H4 (cell line): Measurements from ENCODE around the gene MRPS34. TPM values are rescaled to one million over a fixed set of nuclear protein-coding genes. Genes with fewer than 3 reads are reported as not detected.

Experiments
- DNase-seq: peaks from one replicate; pipeline ENCODE4 v3.0.0-alpha.2; 2015; ENCODE audit warnings: low spot score
- total RNA-seq: library from RNA; depleted of rRNA; stranded (reverse); fragments of >200 nt; shearing (Covaris generic); gene quantifications from 2 replicates; pipeline ENCODE4 v1.2.3, GENCODE V29; 2014

Gene MRPS34
- total RNA-seq, 1 experiment from 2014 or later: 114 TPM

DNA sequence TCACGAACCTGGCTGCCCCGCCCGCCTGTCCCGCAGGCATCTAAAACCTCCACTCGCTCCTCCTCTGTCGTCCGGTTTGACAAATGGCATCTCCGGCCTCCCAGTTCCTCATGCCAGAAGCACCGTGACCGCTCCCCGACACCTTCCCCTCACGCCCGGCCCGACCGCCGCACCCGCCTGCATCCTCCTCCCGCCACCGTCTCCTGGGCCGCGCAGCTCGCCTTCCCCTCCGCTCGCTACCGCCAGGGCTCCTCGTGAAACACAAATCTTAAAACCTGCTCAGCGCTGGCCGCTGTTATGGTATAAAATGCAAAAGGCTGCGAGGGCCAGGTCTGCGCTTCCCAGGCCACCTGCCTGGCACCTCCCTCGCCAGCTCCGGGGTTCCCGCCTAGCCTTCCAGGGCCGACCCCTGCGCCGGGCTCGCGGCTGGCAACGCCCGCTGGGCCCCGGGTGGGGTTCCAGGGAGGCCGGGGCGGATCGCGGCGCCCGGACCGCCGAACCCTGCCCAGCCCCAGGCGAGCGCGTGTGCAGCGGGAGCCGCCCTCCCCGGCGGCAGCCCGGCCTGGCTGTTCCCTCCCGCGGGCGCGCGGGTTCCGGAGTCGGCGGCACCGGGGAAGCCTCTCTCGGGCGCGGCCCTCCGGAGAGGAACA, 8.9 kb upstream of the MRPS34 start:
- DNase-seq: no peak

DNA sequence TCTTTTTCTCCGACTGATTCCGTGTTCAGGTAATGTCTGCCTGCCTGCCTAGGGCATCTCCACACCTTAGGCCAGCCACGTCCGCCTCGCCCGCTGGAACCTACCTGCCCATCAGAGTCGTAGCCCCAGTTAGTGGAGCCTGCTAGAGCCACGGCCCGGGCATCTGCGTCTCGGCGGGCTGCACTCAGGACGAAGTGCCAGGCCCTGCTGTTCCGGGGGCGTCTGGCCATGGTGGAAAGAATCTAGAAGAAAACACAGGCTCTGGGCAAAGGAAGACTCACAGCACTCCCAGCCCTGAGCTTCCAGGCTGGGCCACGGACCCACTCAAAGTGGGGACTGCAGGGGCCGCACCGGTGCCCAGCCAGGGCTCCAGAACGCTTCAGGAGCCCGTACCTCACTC, 8.3 kb upstream of the MRPS34 start:
- DNase-seq: no peak

DNA sequence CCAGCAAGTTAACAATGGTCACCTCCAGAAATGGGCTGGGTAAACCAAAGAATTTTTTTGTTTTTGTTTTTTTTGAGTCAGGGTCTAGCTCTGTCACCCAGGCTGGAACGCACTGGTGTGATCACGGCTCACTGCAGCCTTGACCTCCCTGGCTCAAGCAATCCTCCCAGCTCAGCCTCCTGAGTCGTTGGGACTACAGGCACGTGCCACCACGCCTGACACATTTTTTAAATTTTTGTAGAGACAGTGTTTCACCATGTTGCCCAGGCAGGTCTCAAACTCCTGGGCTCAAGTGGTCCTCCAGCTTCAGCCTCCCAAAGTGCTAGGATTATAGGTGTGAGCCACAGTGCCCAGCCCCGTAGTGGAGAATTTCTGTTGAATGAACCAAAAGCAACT, 7.7 kb upstream of the MRPS34 start:
- DNase-seq: no peak

DNA sequence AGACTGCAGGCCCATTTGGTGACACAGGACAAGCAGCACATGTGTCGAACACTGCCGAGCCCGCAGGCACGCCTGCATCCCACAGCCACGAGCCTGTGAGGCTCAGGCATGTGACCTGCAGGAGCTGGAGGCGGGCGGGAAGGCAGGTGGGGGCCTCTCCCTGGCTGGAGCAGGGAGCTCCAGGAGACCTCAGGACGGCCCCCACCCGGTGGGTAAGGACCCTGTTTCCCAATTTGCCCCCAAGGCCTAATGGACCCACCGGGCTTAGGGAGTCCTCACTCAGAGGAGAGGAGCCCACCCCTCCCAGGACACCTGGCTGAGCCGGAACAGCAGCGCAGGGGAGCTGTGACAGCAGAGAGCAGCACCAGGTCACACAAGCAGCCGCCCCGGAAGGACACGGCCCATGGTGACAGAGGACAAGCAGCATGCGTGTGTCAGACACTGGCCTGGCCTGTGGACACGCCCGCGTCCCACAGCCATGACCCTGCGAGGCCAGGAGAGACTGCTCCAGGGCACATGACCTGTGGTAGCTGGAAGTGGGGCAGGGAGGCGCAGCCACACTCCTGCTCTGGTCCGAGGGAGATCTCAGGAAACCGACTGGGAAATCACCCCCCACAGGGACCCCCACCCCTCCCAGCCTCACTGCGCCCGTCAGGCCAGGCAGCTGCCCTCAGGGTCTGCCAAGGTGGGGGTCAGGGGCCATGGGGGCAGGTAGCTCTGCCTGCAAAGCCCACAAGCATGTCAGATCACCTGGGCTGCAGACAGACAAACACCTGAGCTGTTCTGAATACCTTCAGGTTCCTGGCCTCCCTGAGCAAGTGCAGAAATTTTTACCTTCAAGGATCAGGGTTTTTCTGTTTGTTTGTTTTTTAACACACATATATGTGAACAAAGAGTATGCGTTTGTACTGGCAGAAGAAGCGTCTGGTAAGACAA, 7.1 kb upstream of the MRPS34 start:
- DNase-seq: no peak

DNA sequence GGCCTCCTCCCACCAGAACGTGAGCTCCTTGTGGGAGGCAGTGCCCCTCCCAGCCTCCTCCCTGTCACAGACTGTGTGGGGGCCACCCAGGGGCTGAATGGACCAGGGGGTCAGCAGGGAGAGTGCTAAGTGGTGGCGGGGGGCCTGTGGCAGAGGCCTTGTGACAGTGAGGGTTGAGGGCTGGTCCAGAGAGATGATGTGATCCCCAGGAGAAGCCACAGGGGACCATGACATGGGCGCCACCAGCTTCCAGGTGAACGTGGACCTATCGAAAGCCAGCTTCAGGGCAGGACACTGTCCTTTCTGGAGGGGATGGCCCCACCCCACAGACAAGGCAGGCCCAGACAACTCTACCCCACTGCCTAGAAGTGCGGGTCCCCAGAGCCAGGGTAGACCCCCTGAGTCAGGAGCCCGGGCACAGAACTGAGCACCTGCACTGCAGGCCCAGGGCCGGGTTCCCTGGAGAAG, 6.3 kb upstream of the MRPS34 start:
- DNase-seq: no peak

DNA sequence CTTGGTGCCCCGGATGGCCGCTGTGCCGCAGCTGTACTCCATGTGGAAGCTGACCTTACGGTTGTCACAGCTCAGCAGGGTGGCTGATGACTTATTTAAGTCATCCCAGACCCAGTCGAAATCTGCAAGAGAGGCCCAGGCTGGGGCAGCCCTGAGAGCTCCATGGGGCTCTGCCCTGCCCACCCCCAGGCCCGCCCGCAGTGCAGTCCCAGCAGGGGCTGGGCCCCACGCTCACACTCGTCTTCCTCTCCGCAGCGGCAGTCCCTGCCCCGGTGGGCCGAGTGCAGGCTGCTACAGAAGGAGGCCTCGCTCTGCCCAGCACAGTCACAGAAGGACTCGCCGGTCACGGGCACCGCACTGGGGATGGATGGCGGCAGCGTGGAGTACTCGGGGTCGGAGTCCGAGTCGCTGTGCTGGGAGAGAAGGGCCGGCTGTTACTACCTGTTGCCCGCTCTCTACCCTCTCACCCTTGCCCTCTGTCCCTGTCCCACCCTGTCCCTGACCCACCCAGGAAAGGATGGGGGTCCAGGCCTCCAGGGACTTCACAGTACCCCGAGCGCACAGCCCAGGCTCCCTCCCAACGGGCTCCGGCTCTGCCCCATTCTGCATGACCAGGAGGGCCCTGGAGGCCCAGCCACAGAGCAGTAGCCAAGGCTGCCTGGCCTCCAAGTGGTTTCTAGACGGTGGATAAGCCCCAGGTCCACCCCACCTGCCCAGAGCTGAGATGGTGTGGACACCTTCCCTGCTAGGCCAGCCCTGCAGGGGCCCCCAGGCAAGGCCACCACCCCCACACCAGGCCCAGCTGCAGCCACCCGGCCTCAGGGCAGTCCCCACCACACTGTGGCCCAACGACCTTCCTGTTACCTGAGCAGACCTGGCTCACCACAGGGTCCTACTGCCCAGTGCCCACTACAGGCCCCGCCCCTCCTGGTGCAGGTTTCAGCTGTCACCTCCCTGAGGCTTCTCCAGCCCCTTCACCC, 5.6 kb upstream of the MRPS34 start:
- DNase-seq: no peak

DNA sequence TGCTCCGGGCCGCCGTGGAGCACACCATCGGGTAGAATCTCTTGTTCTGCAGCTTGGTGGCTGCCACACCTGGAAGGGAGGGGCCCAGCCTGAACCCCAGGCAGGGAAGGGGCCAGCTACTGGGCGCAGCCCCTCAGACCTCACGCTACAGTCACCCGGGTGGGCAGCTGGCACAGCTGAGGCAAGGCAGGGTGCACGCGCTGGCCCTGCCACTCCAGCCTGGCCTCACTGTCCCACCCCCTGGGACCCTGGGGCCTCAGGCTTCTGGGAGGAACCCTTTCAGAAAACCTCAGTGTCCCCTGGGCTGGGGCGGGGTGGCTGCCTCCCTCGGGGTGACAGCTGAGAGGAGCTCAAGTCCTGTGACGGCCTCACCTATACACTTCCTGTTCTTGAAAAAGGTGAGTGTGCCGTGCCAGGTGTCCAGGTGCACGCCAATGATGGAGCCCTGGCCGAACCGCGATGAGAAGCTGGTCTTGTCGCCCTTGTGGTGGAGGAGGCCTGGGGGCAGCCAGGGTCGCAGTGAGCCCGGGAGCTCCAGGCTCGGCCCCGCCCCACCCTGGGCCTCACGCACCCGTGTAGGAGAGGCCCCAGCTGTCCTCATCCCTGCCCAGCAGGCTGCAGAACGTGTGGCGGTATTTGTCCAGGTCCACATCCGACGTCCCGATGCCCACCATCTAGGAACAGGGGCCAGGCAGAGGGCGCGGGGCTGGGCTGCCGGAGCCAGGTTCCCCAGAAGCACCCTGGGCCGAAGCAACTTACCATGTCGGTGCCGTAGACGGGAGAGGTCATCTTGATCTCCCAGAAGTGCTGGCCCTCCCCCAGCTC, 4.7 kb upstream of the MRPS34 start:
- no peak for DNase-seq

DNA sequence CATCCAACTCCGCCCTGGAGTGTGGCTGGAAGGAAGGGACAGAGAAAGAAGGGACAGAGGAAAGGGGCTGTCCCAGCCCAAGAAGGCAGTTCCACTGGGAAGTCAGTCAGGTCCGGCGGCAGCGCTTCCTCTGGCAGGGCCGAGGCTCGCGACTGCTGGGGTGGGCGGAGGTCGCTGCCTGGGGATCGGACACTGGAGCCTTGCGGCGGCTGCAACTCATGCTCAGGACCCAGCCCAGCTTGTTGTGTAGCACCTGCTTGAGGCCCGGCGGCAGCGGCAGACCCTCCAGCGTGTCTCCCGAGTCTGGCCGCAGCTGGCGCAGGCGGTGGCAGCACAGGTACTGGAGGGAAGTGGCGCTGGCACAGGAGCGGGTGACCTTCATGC, 4.0 kb upstream of the MRPS34 start:
- no peak for DNase-seq

DNA sequence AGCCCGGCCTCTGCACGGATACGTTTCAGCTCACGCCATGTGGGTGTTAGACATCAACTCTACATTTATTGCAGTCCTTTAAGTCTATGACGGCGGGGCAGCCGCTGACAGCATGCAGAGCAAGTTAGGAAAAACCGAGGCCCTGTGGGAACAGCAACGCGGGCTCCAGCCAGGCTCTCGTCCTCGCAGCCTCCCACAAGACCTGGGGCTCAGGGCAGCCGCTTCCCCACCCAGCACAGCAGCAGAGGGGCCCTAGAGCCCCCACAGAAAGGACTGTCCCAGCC, 3.7 kb upstream of the MRPS34 start:
- no peak for DNase-seq

DNA sequence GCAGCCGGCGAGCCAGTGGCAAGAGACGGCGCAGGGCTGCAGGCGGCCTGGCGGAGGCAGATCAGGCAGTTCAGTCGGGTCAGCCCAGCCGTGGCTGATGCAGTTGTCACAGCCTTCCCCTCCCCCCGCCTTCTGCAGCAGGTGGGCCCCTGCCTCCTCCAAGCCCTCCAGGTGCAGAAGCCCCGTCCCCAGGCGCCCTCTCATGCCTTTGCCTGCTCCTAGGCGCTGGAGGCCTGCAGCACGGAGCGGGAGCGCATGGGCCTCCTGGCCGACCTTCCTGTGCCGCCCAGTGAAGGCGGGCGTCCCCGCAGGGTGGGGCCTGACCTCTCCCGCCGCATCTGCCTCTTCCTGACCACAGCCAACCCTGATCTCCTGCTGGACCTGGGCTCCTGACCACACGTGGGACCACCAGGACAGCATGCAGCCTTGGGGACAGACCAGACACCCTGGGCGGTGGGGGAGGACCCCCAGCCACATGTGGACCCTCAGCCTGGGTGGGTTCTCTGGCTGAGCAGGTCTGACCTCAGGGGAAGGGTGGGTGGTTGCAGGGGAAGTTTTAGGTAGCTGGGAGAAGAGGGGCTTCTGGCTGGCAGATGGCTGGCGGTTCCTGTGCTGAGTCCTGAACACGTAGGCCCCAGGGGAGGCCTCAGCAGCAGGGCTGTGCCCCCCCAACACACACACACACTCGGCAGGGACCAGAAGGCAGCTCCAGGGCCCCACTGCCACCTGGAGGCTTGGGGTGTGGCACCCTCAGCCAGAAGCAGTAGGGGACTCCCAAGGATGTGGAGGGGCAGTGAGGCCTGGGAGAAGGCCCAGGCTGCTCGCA, 3.1 kb upstream of the MRPS34 start:
- no peak for DNase-seq

DNA sequence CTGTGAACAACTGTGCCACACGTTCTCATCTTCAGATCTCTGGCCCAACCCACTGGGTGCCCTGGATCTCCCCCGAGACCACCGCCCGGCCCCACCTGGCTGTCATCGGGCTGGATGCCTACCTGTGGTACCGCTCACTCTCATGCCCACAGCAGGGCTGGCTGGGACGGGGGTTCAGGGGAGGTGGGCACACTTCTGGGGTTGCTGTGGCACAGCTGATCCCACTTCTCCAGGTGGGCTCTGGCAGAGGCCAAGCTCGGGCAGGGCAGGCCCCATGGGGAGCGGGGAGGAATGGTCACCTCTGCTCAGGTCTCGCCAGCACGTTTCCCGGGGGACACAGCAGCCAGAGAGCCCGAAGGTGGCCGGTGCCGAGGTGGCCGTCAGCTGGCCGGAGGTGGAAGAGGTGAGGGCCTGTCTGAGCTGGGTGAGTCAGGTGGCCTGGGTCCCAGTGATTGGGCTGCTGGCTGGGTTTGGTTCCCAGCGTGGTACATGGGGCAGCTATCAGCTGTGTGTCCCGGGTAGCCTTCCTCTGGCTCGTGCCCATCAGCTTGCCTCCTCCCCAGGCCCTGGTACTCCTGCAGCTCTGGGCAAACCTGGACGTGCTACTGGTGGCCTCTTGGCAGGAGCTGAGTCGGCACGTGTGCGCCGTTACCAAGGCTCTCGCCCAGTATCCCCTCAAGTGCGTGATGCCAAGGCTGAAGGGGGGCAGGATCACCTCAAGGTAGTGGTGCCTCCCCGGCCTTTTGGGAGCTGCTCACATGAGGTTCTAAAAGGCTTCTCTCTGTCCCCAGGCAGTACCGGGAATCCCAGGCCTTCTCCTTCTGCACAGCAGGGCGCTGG, 2.3 kb upstream of the MRPS34 start:
- DNase-seq: no peak

DNA sequence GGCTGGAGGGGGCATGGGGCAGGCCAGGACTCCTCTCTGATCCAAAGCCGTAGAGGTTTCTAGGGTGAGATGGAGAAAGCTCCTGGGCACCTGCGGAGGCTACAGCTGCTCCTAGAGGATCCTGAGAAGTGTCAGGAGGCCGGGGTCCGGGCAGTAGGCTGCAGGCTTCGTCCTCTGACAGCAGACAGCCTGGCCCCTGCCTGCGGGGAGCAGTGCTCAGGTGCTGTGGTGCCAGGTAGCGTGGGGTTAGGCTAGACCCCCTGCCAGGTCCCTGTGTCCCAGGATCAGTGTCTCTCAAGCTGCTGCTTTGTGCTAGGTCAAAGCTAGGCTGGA, 1.5 kb upstream of the MRPS34 start:
- no peak for DNase-seq

DNA sequence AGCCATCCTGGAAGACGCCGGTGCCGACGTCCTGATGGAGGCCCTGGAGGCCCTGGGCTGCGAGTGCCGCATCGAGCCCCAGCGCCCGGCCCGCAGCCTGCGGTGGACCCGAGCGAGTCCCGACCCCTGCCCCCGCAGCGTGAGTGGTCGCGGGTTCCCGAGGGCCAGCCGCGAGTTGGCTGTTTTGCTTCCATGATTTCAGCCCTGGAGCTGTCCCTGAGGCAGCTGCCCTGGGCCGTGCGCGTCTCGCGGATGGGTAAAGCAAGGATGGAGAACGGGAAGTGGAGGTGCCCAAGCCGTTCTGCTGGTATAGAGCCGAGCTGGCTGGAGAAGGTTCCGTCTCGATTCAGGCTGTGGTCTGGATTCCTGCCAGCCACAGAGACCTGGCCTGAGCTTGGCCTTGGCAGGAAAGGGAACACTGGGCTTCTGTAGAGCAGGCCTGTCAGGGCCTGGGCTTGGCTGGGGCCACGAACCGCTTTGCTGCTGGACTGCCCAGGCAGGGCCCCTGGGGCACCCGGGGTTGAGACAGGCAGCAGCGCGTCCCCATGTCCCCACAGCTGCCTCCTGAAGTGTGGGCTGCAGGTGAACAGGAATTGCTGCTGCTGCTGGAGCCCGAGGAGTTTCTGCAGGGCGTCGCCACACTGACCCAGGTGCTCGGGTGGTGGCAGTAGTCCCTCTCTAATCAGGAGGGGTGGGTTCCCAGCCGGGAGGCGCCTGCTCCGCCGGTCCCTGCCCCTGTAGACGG, 941 bp upstream of the MRPS34 start:
- DNase-seq: no peak

DNA sequence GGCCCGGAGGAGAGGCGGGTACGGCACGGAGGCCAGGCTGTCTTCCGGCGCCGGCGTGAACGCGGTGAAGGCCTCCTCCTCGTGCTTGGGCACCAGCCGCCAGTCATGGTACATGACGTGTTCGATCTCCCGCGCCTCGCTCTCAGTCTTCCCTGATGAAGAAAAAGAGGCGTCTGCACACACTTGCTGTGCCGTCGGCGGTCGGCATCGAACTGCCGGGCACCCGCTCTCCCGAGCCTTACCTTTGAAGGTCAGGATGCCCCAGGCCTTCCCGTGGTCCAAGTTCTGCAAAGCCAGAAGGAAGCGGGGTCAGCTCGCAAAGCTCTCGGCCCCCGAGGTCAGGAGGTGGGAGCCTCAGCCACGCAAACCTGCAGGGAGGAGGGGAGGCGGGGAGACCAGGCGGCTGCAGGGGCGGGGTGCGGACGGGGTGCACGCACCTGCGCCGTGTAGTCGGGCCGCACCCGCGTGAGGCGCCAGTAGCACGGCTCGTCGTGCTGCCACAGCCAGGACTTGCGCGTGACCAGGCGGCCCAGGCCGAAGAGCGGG, 499 bp downstream of the MRPS34 start, which contains the start of gene EME2:
Gene EME2, plus strand, starts transcription at position 449 of the 546 bp plus-strand sequence. CDS start 418 bp downstream, outside the sequence.
- no peak for DNase-seq

DNA sequence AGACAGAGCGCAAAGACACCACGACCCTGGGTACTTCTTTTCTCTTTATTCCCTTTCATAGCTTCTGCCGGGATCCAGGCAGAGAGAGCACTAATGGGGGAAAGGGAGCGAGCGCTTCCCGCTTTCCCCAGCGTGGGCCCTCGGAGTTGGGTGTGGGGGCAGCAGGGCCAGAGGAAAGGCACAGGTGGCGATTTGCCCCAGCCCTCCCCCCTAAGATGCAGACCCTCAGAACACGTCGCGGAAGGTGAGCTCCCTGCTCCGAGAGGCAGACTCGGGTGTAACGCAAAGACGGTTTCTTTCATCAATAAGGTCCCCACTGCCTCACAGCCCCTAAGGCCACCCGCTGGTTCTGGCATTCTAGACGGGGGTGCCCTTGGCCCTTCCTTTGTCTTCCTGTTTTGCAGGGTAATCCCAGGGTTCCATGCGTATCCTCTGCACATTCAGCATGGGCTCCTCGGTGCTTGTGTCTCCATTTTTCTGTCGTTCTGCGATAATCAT, 1.0 kb downstream of the MRPS34 start:
- no peak for DNase-seq

DNA sequence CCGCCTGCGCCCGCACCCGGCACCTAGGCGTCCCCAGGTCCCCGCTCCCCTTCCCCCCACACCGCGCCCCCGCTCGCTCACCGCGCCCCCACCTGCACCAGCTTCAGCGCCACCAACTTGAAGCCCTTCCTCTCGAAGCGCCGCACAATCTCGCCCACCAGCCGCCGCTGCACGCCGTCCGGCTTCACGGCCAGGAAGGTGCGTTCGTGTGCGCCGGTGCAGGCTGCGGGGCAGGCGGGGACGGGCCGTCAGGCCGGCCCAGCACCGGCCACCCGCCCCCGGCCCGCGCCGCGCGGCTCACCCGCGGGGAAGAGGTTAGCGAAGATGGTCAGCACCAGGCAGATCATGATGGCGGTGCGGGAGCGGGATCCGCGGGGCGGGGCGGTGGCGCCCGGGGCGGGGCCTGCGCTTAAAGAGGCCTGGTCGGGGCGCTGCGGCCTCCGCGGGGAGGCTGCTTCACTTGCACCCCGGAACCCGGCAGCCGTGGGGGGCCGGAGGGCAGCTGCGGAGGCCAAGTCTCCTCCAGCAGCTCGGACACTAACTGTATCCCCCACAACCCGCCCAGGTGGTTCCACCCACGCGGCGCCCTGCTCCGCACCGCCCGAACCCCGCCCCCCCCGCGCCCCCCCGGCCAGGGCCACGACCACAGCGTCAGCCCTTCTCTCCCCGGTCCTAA, 1.6 kb downstream of the MRPS34 start, which contains the start of gene NME3:
Gene NME3, minus strand, starts transcription at position 356 of the 676 bp plus-strand sequence. Its CDS starts 9 bp downstream, at position 347.
- no peak for DNase-seq
